Progenitor cell of endocrine pancreas (in vitro differentiated cells): Measurements from ENCODE around the gene ARHGAP15. TPM values are rescaled to one million over a fixed set of nuclear protein-coding genes. Genes with fewer than 3 reads are reported as not detected.

ENCODE experiments used
- DNase-seq: peaks from one replicate; pipeline ENCODE4 v3.0.0; 2021; ENCODE audit warnings: low spot score; ENCODE audit not compliant: unreplicated experiment
- H3K27ac Mint-ChIP-seq: 2 replicates; pipeline ENCODE4 v1.8.0; 2021; ENCODE audit warnings: mild to moderate bottlenecking, moderate library complexity, mixed read lengths
- H3K27me3 Mint-ChIP-seq: 2 replicates; pipeline ENCODE4 v1.8.0; 2021; ENCODE audit warnings: mixed read lengths
- H3K36me3 Mint-ChIP-seq: 2 replicates; pipeline ENCODE4 v1.8.0; 2022; ENCODE audit warnings: mixed read lengths; ENCODE audit not compliant: insufficient read depth
- H3K4me1 Mint-ChIP-seq: 2 replicates; pipeline ENCODE4 v1.8.0; 2021; ENCODE audit warnings: low read depth, mixed read lengths
- H3K4me3 Mint-ChIP-seq: 2 replicates; pipeline ENCODE4 v1.8.0; 2021; ENCODE audit warnings: low read depth, mild to moderate bottlenecking, moderate library complexity, mixed read lengths
- H3K9me3 Mint-ChIP-seq: 2 replicates; pipeline ENCODE4 v1.8.0; 2021; ENCODE audit warnings: low read depth, mixed read lengths
- total RNA-seq: library from RNA; stranded (reverse); gene quantifications from 2 replicates; pipeline ENCODE4 v1.2.1, GENCODE V29; 2021
- TF ChIP-seq, protein P1 (sequence below): fragments of 200-600 bp; sonication (generic); IDR thresholded peaks from one replicate; pipeline ENCODE4 v1.5.0; 2021; ENCODE audit warnings: antibody characterized with exemption, mild to moderate bottlenecking; ENCODE audit not compliant: unreplicated experiment

ARHGAP15 gene
- total RNA-seq, 1 donor from 2014 or later: not detected

DNA sequence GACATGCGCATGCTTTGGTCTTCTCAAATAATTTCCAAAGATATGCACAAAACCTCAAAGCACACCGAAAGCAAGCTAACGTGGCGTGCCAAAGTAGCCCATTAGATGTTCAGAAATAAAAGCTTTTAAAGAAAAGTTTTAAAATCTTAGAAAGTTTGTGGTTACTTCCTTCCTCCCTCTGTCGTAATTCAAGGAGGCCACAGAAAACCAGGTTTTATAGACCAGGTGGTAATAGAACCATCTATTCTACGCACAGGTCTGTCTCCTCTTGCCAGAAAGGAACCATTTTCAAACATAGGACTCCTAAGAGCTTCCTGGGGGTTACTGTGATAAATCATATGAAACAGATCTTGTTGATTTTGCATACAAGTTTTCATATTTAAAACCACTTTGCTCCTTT lies 487.2 kb downstream of the ARHGAP15 start:
- H3K4me3 Mint-ChIP-seq: no peak overlapping the region
- DNase-seq: no peak
- no peaks in the 10 kb centered on the region for H3K36me3 Mint-ChIP-seq
- no peaks in the 10 kb centered on the region for H3K9me3 Mint-ChIP-seq
- H3K27me3 Mint-ChIP-seq: peaks cover 19% of the 10 kb centered on the region
- TF ChIP-seq, protein P1, sequence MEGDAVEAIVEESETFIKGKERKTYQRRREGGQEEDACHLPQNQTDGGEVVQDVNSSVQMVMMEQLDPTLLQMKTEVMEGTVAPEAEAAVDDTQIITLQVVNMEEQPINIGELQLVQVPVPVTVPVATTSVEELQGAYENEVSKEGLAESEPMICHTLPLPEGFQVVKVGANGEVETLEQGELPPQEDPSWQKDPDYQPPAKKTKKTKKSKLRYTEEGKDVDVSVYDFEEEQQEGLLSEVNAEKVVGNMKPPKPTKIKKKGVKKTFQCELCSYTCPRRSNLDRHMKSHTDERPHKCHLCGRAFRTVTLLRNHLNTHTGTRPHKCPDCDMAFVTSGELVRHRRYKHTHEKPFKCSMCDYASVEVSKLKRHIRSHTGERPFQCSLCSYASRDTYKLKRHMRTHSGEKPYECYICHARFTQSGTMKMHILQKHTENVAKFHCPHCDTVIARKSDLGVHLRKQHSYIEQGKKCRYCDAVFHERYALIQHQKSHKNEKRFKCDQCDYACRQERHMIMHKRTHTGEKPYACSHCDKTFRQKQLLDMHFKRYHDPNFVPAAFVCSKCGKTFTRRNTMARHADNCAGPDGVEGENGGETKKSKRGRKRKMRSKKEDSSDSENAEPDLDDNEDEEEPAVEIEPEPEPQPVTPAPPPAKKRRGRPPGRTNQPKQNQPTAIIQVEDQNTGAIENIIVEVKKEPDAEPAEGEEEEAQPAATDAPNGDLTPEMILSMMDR: no peak
- no peak overlapping the region for H3K27ac Mint-ChIP-seq
- peaks cover 8% of the 10 kb centered on the region for H3K4me1 Mint-ChIP-seq

GRCh38 chr2:143617803-143618415 lies 488.7 kb downstream of the ARHGAP15 start:
- H3K4me1 Mint-ChIP-seq: peaks cover 8% of the 10 kb centered on the region
- no peak overlapping the region for H3K27ac Mint-ChIP-seq
- TF ChIP-seq, protein P1: no peak
- H3K27me3 Mint-ChIP-seq: peaks cover 24% of the 10 kb centered on the region
- no peak overlapping the region for H3K4me3 Mint-ChIP-seq
- no peak for DNase-seq
- no peaks in the 10 kb centered on the region for H3K9me3 Mint-ChIP-seq
- no peaks in the 10 kb centered on the region for H3K36me3 Mint-ChIP-seq

- Mint-ChIP-seq H3K36me3 (no peaks in the 10 kb centered on the region), H3K27me3 (peaks cover 20% of the 10 kb centered on the region), H3K4me1 (peaks cover 8% of the 10 kb centered on the region), H3K9me3 (peaks cover 11% of the 10 kb centered on the region), H3K27ac (no peak overlapping the region), H3K4me3 (no peak overlapping the region)
- DNase-seq: no peak
- TF ChIP-seq, protein P1: no peak
These were observed 492.9 kb downstream of the ARHGAP15 start for GRCh38 chr2:143622106-143622505.

- peaks cover 2% of the 10 kb centered on the region for H3K4me1 Mint-ChIP-seq
- H3K4me3 Mint-ChIP-seq: no peak overlapping the region
- H3K27ac Mint-ChIP-seq: no peak overlapping the region
- no peaks in the 10 kb centered on the region for H3K36me3 Mint-ChIP-seq
- no peak for DNase-seq
- H3K9me3 Mint-ChIP-seq: peaks cover 15% of the 10 kb centered on the region
- TF ChIP-seq, protein P1: no peak
- H3K27me3 Mint-ChIP-seq: peaks cover 18% of the 10 kb centered on the region
These were observed 494.2 kb downstream of the ARHGAP15 start for GRCh38 chr2:143623231-143623908.

- H3K4me1 Mint-ChIP-seq: peaks cover 2% of the 10 kb centered on the region
- no peak overlapping the region for H3K27ac Mint-ChIP-seq
- DNase-seq: no peak
- no peaks in the 10 kb centered on the region for H3K36me3 Mint-ChIP-seq
- TF ChIP-seq, protein P1: no peak
- H3K9me3 Mint-ChIP-seq: peaks cover 15% of the 10 kb centered on the region
- no peak overlapping the region for H3K4me3 Mint-ChIP-seq
- peaks cover 18% of the 10 kb centered on the region for H3K27me3 Mint-ChIP-seq
These were observed 494.7 kb downstream of the ARHGAP15 start for GRCh38 chr2:143623909-143624260.
